HepG2 (cell line): ENCODE results near the gene PCAT6. TPM values are rescaled to one million over a fixed set of nuclear protein-coding genes. Genes with fewer than 3 reads are reported as not detected.

ENCODE experiments used
- ELF1 ChIP-seq: sonication (generic); formaldehyde crosslinking; IDR thresholded peaks from 2 replicates; pipeline ENCODE4 v1.4.0; 2020; ENCODE audit warnings: missing genetic modification reagents
- MATR3 ChIP-seq: sonication (generic); formaldehyde crosslinking; IDR thresholded peaks from 2 replicates; pipeline ENCODE4 v1.4.0; 2020; ENCODE audit warnings: missing genetic modification reagents
- NR2F2 ChIP-seq: IDR thresholded peaks from 2 replicates; pipeline ENCODE4 v1.6.1; 2012; ENCODE audit warnings: low read depth, inconsistent platforms, borderline replicate concordance
- RAD21 ChIP-seq: fragments of 450-650 bp; formaldehyde crosslinking; IDR thresholded peaks from 2 replicates; pipeline ENCODE4 v1.5.0; 2020; ENCODE audit warnings: mild to moderate bottlenecking
- REST ChIP-seq, 2 experiments: IDR thresholded peaks; 2 replicates each; pipeline ENCODE4 v1.6.1; 2011 to 2012; ENCODE audit warnings: low read length in 2 of 2, borderline replicate concordance in 1 of 2, low read depth in 1 of 2, mild to moderate bottlenecking in 1 of 2, moderate library complexity in 1 of 2
- SRF ChIP-seq: IDR thresholded peaks from 2 replicates; pipeline ENCODE4 v1.6.1; 2011; ENCODE audit warnings: mild to moderate bottlenecking, low read depth, low read length, moderate library complexity
- XBP1 ChIP-seq: sonication (generic); formaldehyde crosslinking; IDR thresholded peaks from 2 replicates; pipeline ENCODE4 v1.5.0; 2020; ENCODE audit warnings: missing genetic modification reagents
- ZGPAT ChIP-seq: IDR thresholded peaks from 2 replicates; pipeline ENCODE4 v1.6.1; 2016; ENCODE audit warnings: mild to moderate bottlenecking
- ZNF256 ChIP-seq: sonication (generic); formaldehyde crosslinking; conservative IDR thresholded peaks from 2 replicates; pipeline ENCODE4 v1.4.0; 2020; ENCODE audit warnings: missing genetic modification reagents
- ZNF3 ChIP-seq: IDR thresholded peaks from 2 replicates; pipeline ENCODE4 v1.7.0; 2017; ENCODE audit warnings: inconsistent platforms
- ZNF607 ChIP-seq: sonication (generic); formaldehyde crosslinking; IDR thresholded peaks from 2 replicates; pipeline ENCODE4 v1.5.1; 2020; ENCODE audit warnings: missing genetic modification reagents, mild to moderate bottlenecking, borderline replicate concordance
- ZSCAN22 ChIP-seq: sonication (generic); formaldehyde crosslinking; IDR thresholded peaks from 2 replicates; pipeline ENCODE4 v1.4.0; 2020; ENCODE audit warnings: mild to moderate bottlenecking, missing genetic modification reagents
- polyA plus RNA-seq, 8 experiments: library from polyadenylated mRNA; depleted of rRNA in 3 of 8; stranded (reverse) in 7 of 8; unstranded in 1 of 8; fragments of >200 nt; fragmentation: Illumina TruSeq in 4 of 8; extraction: Trizol in 4 of 8; gene quantifications; 2 replicates each; pipeline versions ENCODE4 v1.2.1 to v1.2.3, GENCODE V29; 2011 to 2016; ENCODE audit warnings: low read depth in 4 of 8, missing spikeins in 1 of 8, mixed read lengths in 1 of 8; ENCODE audit not compliant: insufficient read depth in 1 of 8
- total RNA-seq, 5 experiments: library from RNA; depleted of rRNA; stranded (reverse); fragments of >200 nt; fragmentation: Illumina TruSeq; extraction: Trizol; gene quantifications; 2 replicates each; pipeline ENCODE4 v1.2.3, GENCODE V29; 2016; ENCODE audit warnings: low read depth in 1 of 5
- TF ChIP-seq, protein P1 (sequence below): sonication (generic); formaldehyde crosslinking; IDR thresholded peaks from 2 replicates; pipeline ENCODE4 v1.4.0; 2020; ENCODE audit warnings: missing genetic modification reagents, borderline replicate concordance
- TF ChIP-seq, protein P2 (sequence below): sonication (generic); formaldehyde crosslinking; IDR thresholded peaks from 2 replicates; pipeline ENCODE4 v1.4.0; 2020; ENCODE audit warnings: missing genetic modification reagents, mild to moderate bottlenecking, borderline replicate concordance
- TF ChIP-seq, protein P3 (sequence below): sonication (generic); formaldehyde crosslinking; IDR thresholded peaks from 2 replicates; pipeline ENCODE4 v1.5.1; 2020; ENCODE audit warnings: missing genetic modification reagents, mild to moderate bottlenecking, borderline replicate concordance

The PCAT6 gene
- total and polyA plus RNA-seq, 2 of the 13 experiments (the other 11 are each of a cell fraction or from before 2014, with no cell fraction given), result 0.60 to 4.4 TPM

GRCh38 chr1:202810615-202811295 lies at the start of gene PCAT6 (continued):
- TF ChIP-seq REST (IDR thresholded peaks at IDR 0.05; ENCODE audit: borderline replicate concordance in 1 of 2, low read depth in 1 of 2, low read length in 2 of 2) (0 out of 4 replicates have a peak, but pooled peaks of 1 of the 2 experiments have one; percentile 6), ZNF256 (CRISPR knock-in tag) (no peak), SRF (no peak), MATR3 (CRISPR knock-in tag) (no peak), NR2F2 (0 out of 2 replicates have a peak, but pooled peaks have one; percentile 27), XBP1 (CRISPR knock-in tag) (no peak), ELF1 (0 out of 2 replicates have a peak, but pooled peaks have one; percentile 48), ZNF3 (CRISPR knock-in tag) (no peak), RAD21 (CRISPR knock-in tag) (peak; percentile 24; the same call in 1 of the 2 replicates), ZSCAN22 (CRISPR knock-in tag) (no peak), ZGPAT (CRISPR knock-in tag) (peak; percentile 64; the same call in 1 of the 2 replicates), ZNF607 (CRISPR knock-in tag) (peak; percentile 85)
- TF ChIP-seq, protein P1, sequence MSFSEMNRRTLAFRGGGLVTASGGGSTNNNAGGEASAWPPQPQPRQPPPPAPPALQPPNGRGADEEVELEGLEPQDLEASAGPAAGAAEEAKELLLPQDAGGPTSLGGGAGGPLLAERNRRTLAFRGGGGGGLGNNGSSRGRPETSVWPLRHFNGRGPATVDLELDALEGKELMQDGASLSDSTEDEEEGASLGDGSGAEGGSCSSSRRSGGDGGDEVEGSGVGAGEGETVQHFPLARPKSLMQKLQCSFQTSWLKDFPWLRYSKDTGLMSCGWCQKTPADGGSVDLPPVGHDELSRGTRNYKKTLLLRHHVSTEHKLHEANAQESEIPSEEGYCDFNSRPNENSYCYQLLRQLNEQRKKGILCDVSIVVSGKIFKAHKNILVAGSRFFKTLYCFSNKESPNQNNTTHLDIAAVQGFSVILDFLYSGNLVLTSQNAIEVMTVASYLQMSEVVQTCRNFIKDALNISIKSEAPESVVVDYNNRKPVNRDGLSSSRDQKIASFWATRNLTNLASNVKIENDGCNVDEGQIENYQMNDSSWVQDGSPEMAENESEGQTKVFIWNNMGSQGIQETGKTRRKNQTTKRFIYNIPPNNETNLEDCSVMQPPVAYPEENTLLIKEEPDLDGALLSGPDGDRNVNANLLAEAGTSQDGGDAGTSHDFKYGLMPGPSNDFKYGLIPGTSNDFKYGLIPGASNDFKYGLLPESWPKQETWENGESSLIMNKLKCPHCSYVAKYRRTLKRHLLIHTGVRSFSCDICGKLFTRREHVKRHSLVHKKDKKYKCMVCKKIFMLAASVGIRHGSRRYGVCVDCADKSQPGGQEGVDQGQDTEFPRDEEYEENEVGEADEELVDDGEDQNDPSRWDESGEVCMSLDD (CRISPR knock-in tag), result no peak
- TF ChIP-seq, protein P2, sequence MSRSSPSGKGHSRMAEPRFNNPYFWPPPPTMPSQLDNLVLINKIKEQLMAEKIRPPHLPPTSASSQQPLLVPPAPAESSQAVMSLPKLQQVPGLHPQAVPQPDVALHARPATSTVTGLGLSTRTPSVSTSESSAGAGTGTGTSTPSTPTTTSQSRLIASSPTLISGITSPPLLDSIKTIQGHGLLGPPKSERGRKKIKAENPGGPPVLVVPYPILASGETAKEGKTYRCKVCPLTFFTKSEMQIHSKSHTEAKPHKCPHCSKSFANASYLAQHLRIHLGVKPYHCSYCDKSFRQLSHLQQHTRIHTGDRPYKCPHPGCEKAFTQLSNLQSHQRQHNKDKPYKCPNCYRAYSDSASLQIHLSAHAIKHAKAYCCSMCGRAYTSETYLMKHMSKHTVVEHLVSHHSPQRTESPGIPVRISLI (CRISPR knock-in tag), result peak; percentile 50; the same call in 1 of the 2 replicates
- TF ChIP-seq, protein P3, sequence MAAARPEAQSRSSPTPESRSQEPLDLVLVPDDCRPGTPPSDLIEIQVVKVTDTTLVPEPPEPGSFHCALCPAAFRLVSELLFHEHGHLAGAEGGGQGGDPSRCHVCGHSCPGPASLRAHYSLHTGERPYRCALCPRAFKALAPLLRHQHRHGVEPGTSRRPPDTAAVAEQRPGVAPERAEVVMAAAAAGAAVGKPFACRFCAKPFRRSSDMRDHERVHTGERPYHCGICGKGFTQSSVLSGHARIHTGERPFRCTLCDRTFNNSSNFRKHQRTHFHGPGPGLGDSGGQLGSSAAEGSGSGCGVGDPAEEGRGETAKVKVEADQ (CRISPR knock-in tag), result peak; percentile 35; the same call in 1 of the 2 replicates
